T-cell (primary cell): ENCODE results near the gene RIN3. TPM values are rescaled to one million over a fixed set of nuclear protein-coding genes. Genes with fewer than 3 reads are reported as not detected.

Experiments
- ATAC-seq, 4 experiments: fragments of 200-7000 bp in 3 of 4; fragments of 150-1000 bp in 1 of 4; cut with Tn5 transposase; replicated peaks in 1 of 4; 1 replicate in 3 of 4; 2 replicates in 1 of 4; pipeline ENCODE4 v1.10.0; 2021; ENCODE audit warnings: moderate library complexity in 3 of 4, mild to moderate bottlenecking in 2 of 4, moderate number of reproducible peaks in 1 of 4
- CTCF ChIA-PET, 2 donors: fragments of 300-600 bp; sonication (Branson Sonifier 250); formaldehyde crosslinking; loops; one replicate each; lab custom pipeline; 2022; ENCODE audit warnings: antibody characterized with exemption in 2 of 2; lab: Charles Lee
- POLR2A ChIA-PET, 2 donors: fragments of 300-600 bp; sonication (Branson Sonifier 250); formaldehyde crosslinking; loops; one replicate each; lab custom pipeline; 2022; ENCODE audit warnings: antibody characterized with exemption in 2 of 2; lab: Charles Lee
- DNase-seq, 35 experiments: peaks; one replicate each; pipeline versions ENCODE4 v3.0.0 to v3.0.0-alpha.2; 2013 to 2023
- H3K27ac ChIP-seq: one replicate; pipeline ENCODE4 v1.5.1; 2013; ENCODE audit warnings: low read length
- H3K27me3 ChIP-seq, 2 experiments: replicated peaks in 1 of 2; 1 replicate in 1 of 2; 2 replicates in 1 of 2; pipeline versions ENCODE4 v1.6.1 to v1.7.0; 2013; ENCODE audit warnings: low read length in 1 of 2, mixed read lengths in 1 of 2; ENCODE audit not compliant: control insufficient read depth in 2 of 2, insufficient read depth in 2 of 2; ENCODE audit errors: extremely low read depth in 1 of 2
- H3K36me3 ChIP-seq, 2 donors: 1 replicate in 1 of 2; 2 replicates in 1 of 2; pipeline versions ENCODE4 v1.6.1 to v1.7.0; 2013; ENCODE audit warnings: low read length in 1 of 2; ENCODE audit not compliant: control insufficient read depth in 2 of 2, insufficient read depth in 1 of 2; ENCODE audit errors: extremely low read depth in 1 of 2
- H3K4me1 ChIP-seq, 2 experiments: 1 replicate in 1 of 2; 2 replicates in 1 of 2; pipeline versions ENCODE4 v1.6.1 to v1.7.0; 2013; ENCODE audit warnings: low read length in 2 of 2, mixed read lengths in 1 of 2; ENCODE audit not compliant: insufficient read depth in 2 of 2, control insufficient read depth in 1 of 2; ENCODE audit errors: extremely low read depth in 1 of 2
- H3K4me3 ChIP-seq, 2 donors: 1 replicate in 1 of 2; 2 replicates in 1 of 2; pipeline versions ENCODE4 v1.5.1 to v1.7.0; 2013; ENCODE audit warnings: mild to moderate bottlenecking in 2 of 2, low read length in 1 of 2, moderate library complexity in 1 of 2; ENCODE audit not compliant: control insufficient read depth in 1 of 2; ENCODE audit errors: extremely low read depth in 1 of 2
- H3K9me3 ChIP-seq: 2 replicates; pipeline ENCODE4 v1.7.0; 2013
- H3K27ac Mint-ChIP-seq, 2 donors: one replicate each; pipeline ENCODE4 v1.8.0; 2020 to 2021; ENCODE audit warnings: mild to moderate bottlenecking in 2 of 2, mixed read lengths in 2 of 2
- H3K27me3 Mint-ChIP-seq, 2 donors: one replicate each; pipeline ENCODE4 v1.8.0; 2021 to 2022; ENCODE audit warnings: mixed read lengths in 2 of 2
- H3K36me3 Mint-ChIP-seq: one replicate; pipeline ENCODE4 v1.8.0; 2021; ENCODE audit warnings: mixed read lengths
- H3K4me1 Mint-ChIP-seq, 3 donors: one replicate each; pipeline ENCODE4 v1.8.0; 2020 to 2022; ENCODE audit warnings: mixed read lengths in 3 of 3, mild to moderate bottlenecking in 1 of 3
- H3K4me3 Mint-ChIP-seq, 3 donors: one replicate each; pipeline ENCODE4 v1.8.0; 2020 to 2022; ENCODE audit warnings: mild to moderate bottlenecking in 3 of 3, mixed read lengths in 3 of 3, moderate library complexity in 3 of 3
- H3K9me3 Mint-ChIP-seq, 3 donors: one replicate each; pipeline ENCODE4 v1.8.0; 2020 to 2022; ENCODE audit warnings: mixed read lengths in 3 of 3
- WGBS: methylation state at CpG from one replicate; pipeline ENCODE4 v1.1.5; 2013; ENCODE audit warnings: missing lambda C conversion rate; ENCODE audit not compliant: insufficient coverage; 5-methylcytosine and 5-hydroxymethylcytosine counted together
- total RNA-seq, 35 experiments: library from RNA in 6 of 35; stranded (reverse) in 6 of 35; fragments of 120-200 nt in 1 of 35; gene quantifications; one replicate each; pipeline versions ENCODE4 v1.2.1 to v1.2.4 and lab custom pipeline; 2013 to 2026

RIN3 gene
- total RNA-seq, 5 donors from 2014 or later (not counting 1 experiment from before 2014, with no cell fraction given), result 89.9 to 107 (median 97.0) TPM

DNA sequence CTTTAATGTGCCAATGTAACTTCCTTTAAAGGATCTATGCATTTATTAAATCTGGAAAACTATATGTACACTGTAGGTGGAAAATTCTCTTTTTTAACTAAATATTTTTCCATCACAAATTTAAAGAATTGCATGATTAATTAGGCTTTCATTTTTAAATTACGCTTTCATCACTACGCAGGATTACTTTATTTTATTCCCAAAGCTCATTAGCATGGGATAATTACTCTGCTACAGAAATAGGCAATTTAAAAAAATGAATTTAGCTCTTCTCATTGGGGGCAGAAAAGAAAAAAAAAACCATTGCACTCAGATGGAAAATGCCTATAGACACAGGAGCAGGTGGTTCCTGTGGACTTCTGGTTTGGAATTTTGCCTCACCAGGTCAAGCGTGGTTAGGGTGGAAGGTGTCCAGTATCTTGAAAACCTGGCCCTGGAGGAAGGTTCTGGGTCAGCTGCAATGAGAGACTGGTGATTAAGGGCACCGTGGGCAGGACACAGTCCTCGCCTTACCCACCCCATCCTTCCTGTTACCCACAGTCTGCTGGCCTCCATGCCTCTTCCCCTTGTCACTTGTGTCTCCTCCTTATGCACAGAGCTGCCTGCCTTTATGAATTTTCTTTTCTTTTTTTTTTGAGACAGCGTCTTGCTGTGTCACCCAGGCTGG is 17.3 kb upstream of the RIN3 start:
- ChIA-PET CTCF (no interaction called here), POLR2A (interaction anchor here in 1 of 2 donors (0.6 kb wide), 1 partner anchor 9 kb away, joined by 3 read pairs; no protein-coding TSS in a partner anchor)
- DNase-seq, result no peak
- no peak overlapping the region for H3K27ac ChIP-seq
- H3K36me3 ChIP-seq, result no peaks in the 10 kb centered on the region
- H3K27me3 ChIP-seq, result peaks cover 0 to 10% of the 10 kb centered on the region in 2 experiments
- peaks cover 0 to 2% of the 10 kb centered on the region in 2 experiments for H3K4me1 ChIP-seq
- no peak for ATAC-seq
- H3K36me3 Mint-ChIP-seq, result no peaks in the 10 kb centered on the region
- H3K9me3 ChIP-seq, result no peaks in the 10 kb centered on the region
- no peaks in the 10 kb centered on the region for H3K4me1 Mint-ChIP-seq
- no peaks in the 10 kb centered on the region for H3K27me3 Mint-ChIP-seq
- H3K4me3 Mint-ChIP-seq, result no peak overlapping the region
- 38% methylated on average over 2 of the region's 6 CpGs for WGBS
- no peak overlapping the region for H3K4me3 ChIP-seq
- no peaks in the 10 kb centered on the region for H3K9me3 Mint-ChIP-seq
- no peak overlapping the region for H3K27ac Mint-ChIP-seq

DNA sequence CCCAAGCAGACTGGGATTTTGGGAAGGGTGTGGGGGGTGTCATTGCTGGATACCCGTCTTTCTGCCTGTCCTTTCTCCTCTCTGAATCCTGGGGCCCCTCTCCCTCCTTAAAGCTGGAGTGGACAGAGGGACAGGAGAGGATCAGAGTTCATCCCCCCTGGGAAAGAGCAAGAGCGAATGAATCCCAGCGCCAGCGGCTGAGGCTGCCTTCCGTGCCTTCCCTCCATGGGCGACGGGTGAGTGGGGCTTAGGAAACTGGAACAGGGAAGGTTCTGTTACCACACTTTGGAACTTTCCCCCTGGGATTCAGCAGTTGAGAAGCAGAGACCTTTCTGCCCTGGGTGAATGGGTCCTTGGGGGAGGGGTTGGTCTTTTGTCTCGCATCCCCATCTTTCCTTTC is 16.2 kb upstream of the RIN3 start:
- DNase-seq (no peak), ATAC-seq (no peak)
- ChIA-PET CTCF (no interaction called here), POLR2A (no interaction called here)
- no peak overlapping the region for H3K27ac ChIP-seq
- no peaks in the 10 kb centered on the region for H3K9me3 ChIP-seq
- Mint-ChIP-seq H3K4me1 (no peaks in the 10 kb centered on the region), H3K27ac (no peak overlapping the region), H3K27me3 (no peaks in the 10 kb centered on the region), H3K9me3 (no peaks in the 10 kb centered on the region), H3K36me3 (no peaks in the 10 kb centered on the region), H3K4me3 (no peak overlapping the region)
- WGBS, result 95% methylated on average over 4 of the region's 8 CpGs
- H3K36me3 ChIP-seq, result no peaks in the 10 kb centered on the region
- H3K4me3 ChIP-seq, result no peak overlapping the region
- H3K27me3 ChIP-seq, result peaks cover 0 to 10% of the 10 kb centered on the region in 2 experiments
- peaks cover 0 to 2% of the 10 kb centered on the region in 2 experiments for H3K4me1 ChIP-seq

DNA sequence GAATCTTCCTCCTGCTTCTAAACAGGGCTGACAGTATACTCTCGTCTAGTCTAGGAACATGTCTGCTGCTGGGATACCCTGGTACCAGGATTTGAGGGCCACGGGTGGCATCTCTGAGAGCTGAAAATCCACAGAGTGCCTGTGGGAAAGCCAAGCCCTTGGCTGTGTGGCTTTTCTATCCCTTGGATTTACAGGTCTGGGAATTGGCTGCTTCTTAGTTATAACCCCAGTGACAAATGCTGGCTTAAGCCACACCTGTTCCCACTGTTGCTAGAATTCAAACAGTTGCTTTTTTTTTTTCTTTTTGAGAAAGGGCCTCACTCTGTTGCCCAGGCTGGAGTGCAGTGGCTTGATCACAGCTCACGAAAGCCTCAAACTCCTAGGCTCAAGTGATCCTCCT is 14.3 kb upstream of the RIN3 start:
- Mint-ChIP-seq H3K27ac (no peak overlapping the region), H3K4me1 (peaks cover 0 to 7% (median 0%) of the 10 kb centered on the region in 3 donors), H3K4me3 (no peak overlapping the region), H3K36me3 (no peaks in the 10 kb centered on the region), H3K27me3 (no peaks in the 10 kb centered on the region), H3K9me3 (no peaks in the 10 kb centered on the region)
- H3K27ac ChIP-seq, result no peak overlapping the region
- DNase-seq, result no peak
- no peaks in the 10 kb centered on the region for H3K9me3 ChIP-seq
- H3K4me3 ChIP-seq, result no peak overlapping the region
- ChIA-PET CTCF (interaction anchor here in 1 of 2 donors (0.7 kb wide), 1 partner anchor 287 kb away, joined by 4 read pairs; no protein-coding TSS in a partner anchor), POLR2A (no interaction called here)
- no peak for ATAC-seq
- H3K4me1 ChIP-seq, result no peaks in the 10 kb centered on the region
- H3K27me3 ChIP-seq, result peaks cover 0 to 6% of the 10 kb centered on the region in 2 experiments
- no peaks in the 10 kb centered on the region for H3K36me3 ChIP-seq
- WGBS, result 100% methylated on average over 2 of the region's 3 CpGs

DNA sequence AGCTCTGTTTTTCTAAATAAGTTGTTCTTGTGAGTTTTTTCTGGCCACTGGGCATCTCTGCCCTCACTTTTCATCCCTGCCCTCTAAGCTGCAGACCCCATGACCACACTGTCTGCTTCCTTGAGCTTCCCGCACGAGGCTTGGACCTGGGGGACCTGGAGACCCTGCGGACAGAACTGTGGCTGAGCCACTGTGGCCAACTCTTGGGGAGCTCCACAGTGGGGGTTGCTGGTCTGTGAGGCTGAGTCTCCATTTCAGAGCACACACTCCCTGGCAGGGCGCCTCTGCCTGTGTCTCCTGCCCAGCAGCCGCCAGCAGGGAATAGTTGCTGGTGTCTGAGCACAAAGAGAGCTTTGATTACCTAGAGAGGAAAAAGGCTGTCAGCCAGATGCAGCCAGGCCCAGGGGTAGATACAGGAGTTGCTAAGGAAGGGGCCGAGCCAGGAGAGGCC is 13.1 kb upstream of the RIN3 start:
- Histone ChIP-seq H3K4me1 (peaks cover 0 to under 1% of the 10 kb centered on the region in 2 experiments), H3K36me3 (no peaks in the 10 kb centered on the region), H3K9me3 (no peaks in the 10 kb centered on the region), H3K27ac (no peak overlapping the region), H3K27me3 (peaks cover 0 to 6% of the 10 kb centered on the region in 2 experiments), H3K4me3 (no peak overlapping the region)
- Mint-ChIP-seq H3K27me3 (no peaks in the 10 kb centered on the region), H3K9me3 (no peaks in the 10 kb centered on the region), H3K4me3 (no peak overlapping the region), H3K27ac (no peak overlapping the region), H3K36me3 (no peaks in the 10 kb centered on the region), H3K4me1 (peaks cover 0 to 17% (median 3%) of the 10 kb centered on the region in 3 donors)
- ATAC-seq (no peak), DNase-seq (no peak)
- 86% methylated on average over 3 of the region's 6 CpGs for whole genome bisulfite sequencing
- ChIA-PET POLR2A (no interaction called here), CTCF (interaction anchor here in 1 of 2 donors (0.5 kb wide), 1 partner anchor 216 kb away, joined by 3 read pairs; no protein-coding TSS in a partner anchor)

DNA sequence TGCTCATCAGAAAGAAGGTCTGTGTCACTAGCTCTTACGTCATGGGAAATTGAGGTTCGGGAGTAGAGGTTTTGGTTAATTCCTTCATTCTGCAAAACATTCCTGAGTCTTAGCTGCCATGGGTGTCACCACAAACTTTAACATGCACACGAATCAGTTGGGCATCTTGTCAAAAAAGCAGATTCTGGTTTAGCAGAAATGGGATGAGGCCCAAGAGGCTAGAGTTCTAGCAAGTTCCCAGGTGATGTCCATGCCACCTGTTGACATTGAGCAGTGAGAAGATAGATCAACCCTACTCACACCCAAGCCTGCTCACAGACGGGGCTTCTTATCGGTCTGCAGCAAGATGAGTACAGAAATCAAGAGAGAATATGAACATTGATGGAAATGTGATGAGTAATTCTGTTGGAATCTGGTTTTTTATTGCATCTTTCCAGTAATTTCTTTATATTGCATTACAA is 11.7 kb upstream of the RIN3 start:
- Histone ChIP-seq H3K27me3 (peaks cover 0 to 6% of the 10 kb centered on the region in 2 experiments), H3K27ac (no peak overlapping the region), H3K4me3 (no peak overlapping the region), H3K9me3 (no peaks in the 10 kb centered on the region), H3K36me3 (no peaks in the 10 kb centered on the region), H3K4me1 (peaks cover 4 to 14% of the 10 kb centered on the region in 2 experiments)
- Mint-ChIP-seq H3K4me1 (peaks cover 5 to 30% (median 13%) of the 10 kb centered on the region in 3 donors), H3K4me3 (no peak overlapping the region), H3K36me3 (no peaks in the 10 kb centered on the region), H3K9me3 (no peaks in the 10 kb centered on the region), H3K27me3 (no peaks in the 10 kb centered on the region), H3K27ac (no peak overlapping the region)
- ChIA-PET CTCF (no interaction called here), POLR2A (interaction anchor here in 1 of 2 donors (0.6 kb wide), 2 partner anchors 56 to 274 kb away, joined by 4 read pairs; no protein-coding TSS in a partner anchor)
- WGBS, result no CpG with 5 or more reads among the region's 5 CpGs
- no peak for DNase-seq
- ATAC-seq, result no peak

DNA sequence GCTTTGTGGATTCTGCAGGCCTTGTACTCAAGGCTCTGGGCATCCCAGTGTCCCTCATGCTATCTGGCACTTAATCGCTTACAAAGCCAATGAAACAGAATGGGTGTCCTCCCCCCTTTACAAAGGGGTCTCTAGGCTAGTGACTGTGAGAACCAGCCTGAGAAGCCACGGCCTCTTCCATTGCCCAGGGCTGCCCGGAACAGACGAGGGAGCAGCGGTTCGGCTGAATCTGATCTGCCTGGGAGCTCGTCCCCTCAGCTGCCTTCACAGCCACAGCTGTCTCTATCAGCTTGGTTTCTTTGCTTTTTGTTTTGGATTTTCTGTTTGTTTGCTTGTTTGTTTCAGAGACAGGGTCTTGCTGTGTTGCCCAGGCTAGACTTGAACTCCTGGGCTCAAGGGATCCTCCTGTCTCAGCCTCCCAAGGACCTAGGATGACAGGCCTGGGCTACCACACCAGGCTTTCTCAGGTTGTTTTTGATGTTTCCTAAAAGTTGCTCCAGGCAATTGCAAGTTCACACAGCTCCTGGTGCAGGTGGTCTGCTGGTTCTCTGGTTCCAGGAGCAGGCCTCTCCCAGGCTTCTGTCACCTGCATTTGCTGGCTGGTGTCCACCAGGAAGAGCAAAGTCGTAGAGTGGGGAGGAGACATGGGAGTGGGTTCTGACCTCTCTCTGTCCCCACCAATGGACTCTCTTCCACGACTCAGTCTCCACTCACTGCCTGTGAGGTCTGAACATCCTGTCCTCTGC is 10.9 kb upstream of the RIN3 start:
- Mint-ChIP-seq H3K36me3 (no peaks in the 10 kb centered on the region), H3K27me3 (no peaks in the 10 kb centered on the region), H3K27ac (no peak overlapping the region), H3K4me3 (no peak overlapping the region), H3K4me1 (peaks cover 12 to 37% (median 20%) of the 10 kb centered on the region in 3 donors), H3K9me3 (no peaks in the 10 kb centered on the region)
- DNase-seq (no peak), ATAC-seq (no peak)
- Histone ChIP-seq H3K27me3 (peaks cover 0 to 6% of the 10 kb centered on the region in 2 experiments), H3K4me1 (peaks cover 8 to 19% of the 10 kb centered on the region in 2 experiments), H3K27ac (no peak overlapping the region), H3K9me3 (no peaks in the 10 kb centered on the region), H3K4me3 (no peak overlapping the region), H3K36me3 (no peaks in the 10 kb centered on the region)
- ChIA-PET CTCF (no interaction called here), POLR2A (no interaction called here)
- 97% methylated on average over 7 of the region's 9 CpGs for WGBS
